Astrocyte (in vitro differentiated cells and primary cell): ENCODE results near the gene BRI3.

Experiments
- EZH2 ChIP-seq: IDR thresholded peaks from 2 replicates; pipeline ENCODE4 v1.6.1; 2012; ENCODE audit warnings: mild to moderate bottlenecking, low read length, inconsistent platforms; ENCODE audit not compliant: insufficient read depth
- TF ChIP-seq, protein P1 (sequence below): IDR thresholded peaks from 2 replicates; pipeline ENCODE4 v1.5.1; 2011; ENCODE audit warnings: low read depth, mild to moderate bottlenecking, inconsistent platforms, low read length, moderate library complexity; ENCODE audit not compliant: insufficient read depth

DNA sequence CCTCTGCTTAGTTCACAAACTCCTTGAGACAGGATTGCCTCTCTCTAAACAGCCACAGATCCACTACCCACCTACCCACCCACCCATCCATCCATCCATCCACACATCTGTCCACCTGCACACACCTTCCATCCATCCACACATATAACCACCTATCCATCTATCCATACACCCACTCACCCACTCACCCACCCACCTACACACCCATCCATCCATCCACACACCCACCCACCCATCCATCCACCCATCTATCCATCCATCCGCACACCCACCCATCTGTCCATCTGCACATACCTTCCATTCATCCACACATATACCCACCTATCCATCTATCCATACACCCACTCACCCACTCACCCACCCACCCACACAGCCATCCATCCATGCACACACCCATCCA lies 39.1 kb upstream of the BRI3 start:
- TF ChIP-seq, protein P1, sequence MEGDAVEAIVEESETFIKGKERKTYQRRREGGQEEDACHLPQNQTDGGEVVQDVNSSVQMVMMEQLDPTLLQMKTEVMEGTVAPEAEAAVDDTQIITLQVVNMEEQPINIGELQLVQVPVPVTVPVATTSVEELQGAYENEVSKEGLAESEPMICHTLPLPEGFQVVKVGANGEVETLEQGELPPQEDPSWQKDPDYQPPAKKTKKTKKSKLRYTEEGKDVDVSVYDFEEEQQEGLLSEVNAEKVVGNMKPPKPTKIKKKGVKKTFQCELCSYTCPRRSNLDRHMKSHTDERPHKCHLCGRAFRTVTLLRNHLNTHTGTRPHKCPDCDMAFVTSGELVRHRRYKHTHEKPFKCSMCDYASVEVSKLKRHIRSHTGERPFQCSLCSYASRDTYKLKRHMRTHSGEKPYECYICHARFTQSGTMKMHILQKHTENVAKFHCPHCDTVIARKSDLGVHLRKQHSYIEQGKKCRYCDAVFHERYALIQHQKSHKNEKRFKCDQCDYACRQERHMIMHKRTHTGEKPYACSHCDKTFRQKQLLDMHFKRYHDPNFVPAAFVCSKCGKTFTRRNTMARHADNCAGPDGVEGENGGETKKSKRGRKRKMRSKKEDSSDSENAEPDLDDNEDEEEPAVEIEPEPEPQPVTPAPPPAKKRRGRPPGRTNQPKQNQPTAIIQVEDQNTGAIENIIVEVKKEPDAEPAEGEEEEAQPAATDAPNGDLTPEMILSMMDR = no peak
- no peak for TF ChIP-seq EZH2
